ENCODE results near the gene GREB1.

GREB1 gene

DNA sequence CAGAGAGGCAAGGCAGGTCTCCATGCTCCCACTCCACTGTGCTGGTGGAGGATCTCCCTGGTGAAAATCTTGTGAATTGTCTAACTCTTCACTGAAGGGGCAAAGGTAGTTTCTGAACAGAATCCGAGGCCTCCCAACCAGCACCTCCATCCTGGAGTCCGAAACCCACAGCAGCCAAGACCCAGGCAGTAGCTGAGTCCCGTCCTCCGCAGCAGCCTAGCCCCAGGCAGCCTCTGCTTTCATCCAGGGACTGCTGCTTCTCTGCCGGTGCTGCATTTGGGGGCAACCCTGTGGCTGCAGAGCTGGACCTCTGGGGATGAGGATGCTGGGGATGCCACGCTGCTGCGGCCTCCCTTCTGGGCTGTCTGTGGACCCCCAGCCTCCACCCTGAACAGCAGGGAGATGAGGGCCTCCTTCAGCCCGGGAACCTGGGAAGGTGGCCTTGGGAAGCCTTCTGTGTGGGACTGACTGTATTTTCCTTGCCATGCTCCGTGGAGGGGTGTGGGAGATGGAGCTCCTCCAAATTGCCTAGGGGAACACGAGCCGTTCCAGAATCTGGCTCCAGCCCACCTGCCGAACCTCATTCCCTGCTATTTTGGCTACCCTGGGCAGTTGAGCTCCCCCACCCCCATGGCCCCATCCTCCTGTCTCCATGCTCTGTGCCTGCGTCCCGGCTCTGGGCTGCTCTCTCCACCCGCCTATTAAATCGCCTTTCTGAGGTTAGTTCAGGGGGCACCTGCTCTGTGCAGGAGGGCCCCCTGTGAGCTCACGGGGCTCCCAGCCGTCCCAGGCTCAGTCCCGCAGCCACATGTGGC, 48.2 kb downstream of the GREB1 start:
- DNase-seq (ENCODE audit: low spot score): no peak
- in situ Hi-C loops (cut with MboI; ENCODE audit: low pct_unique_long_range_greater_than_20kb, low sequenced_read_pairs, unreplicated experiment): loop anchor here (5.0 to 25.0 kb wide), 3 partner anchors 105 to 745 kb away; a partner anchor contains a TSS
- TF ChIP-seq CTCF (IDR thresholded peaks at IDR 0.05; ENCODE audit: extremely low read depth, insufficient read depth, missing control alignments): no peak

GRCh38 chr2:11582612-11582861, 48.7 kb downstream of the GREB1 start:
- DNase-seq (ENCODE audit: low spot score): no peak
- in situ Hi-C loops (cut with MboI; ENCODE audit: low pct_unique_long_range_greater_than_20kb, low sequenced_read_pairs, unreplicated experiment): loop anchor here (5.0 to 25.0 kb wide), 3 partner anchors 105 to 745 kb away; a partner anchor contains a TSS
- TF ChIP-seq CTCF (IDR thresholded peaks at IDR 0.05; ENCODE audit: extremely low read depth, insufficient read depth, missing control alignments): no peak

DNA sequence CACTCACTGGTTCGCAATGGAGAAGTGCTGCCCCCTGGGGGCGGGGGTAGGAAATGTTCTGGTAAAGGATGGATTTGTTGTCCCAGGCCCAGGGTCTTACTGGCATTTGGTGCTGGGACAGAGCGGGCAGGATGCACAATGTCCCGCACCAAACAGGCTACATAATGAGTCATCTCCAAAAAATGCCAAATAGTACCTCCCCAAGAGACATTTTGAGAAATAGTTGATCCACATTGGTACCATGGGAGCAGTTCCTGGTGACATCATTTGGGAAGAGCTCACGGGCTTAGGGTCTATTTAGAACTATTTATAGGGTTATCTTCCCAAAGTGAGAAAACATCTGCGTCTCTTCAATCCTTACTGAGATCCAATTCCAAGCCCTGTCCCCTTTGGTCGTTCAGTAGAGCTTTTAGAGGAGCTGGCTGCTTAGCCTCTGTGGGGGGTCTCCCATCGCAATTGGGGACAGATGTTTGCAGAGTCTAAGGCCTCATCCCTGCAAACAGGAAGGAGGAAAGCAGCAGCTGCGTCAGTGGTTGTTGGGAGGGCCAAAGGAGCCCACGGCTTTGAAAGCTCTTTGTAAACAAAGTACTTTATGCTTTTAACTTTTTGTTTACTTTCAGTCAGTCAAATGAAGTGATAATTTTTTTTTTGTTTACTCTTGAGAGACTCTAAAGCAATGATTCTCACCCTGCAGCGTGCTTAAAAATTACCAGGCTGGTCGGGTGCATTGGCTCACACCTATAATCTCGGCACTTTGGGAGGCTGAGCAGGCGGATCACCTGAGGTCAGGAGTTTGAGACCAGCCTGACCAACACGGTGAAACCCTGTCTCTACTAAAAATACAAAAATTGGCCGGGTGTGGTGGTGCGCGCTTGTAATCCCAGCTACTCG, 49.3 kb downstream of the GREB1 start:
- peak; percentile 67 for DNase-seq (ENCODE audit: low spot score)
- in situ Hi-C loops (cut with MboI; ENCODE audit: low pct_unique_long_range_greater_than_20kb, low sequenced_read_pairs, unreplicated experiment): loop anchor here (5.0 to 25.0 kb wide), 3 partner anchors 106 to 746 kb away; a partner anchor contains a TSS
- TF ChIP-seq CTCF (IDR thresholded peaks at IDR 0.05; ENCODE audit: extremely low read depth, insufficient read depth, missing control alignments): peak; percentile 75

GRCh38 chr2:11583840-11584524, 50.1 kb downstream of the GREB1 start:
- peak; percentile 90 for DNase-seq (ENCODE audit: low spot score)
- peak; percentile 90 for TF ChIP-seq CTCF (IDR thresholded peaks at IDR 0.05; ENCODE audit: extremely low read depth, insufficient read depth, missing control alignments)
- in situ Hi-C loops (cut with MboI; ENCODE audit: low pct_unique_long_range_greater_than_20kb, low sequenced_read_pairs, unreplicated experiment): loop anchor here (5.0 to 25.0 kb wide), 3 partner anchors 107 to 747 kb away; a partner anchor contains a TSS

DNA sequence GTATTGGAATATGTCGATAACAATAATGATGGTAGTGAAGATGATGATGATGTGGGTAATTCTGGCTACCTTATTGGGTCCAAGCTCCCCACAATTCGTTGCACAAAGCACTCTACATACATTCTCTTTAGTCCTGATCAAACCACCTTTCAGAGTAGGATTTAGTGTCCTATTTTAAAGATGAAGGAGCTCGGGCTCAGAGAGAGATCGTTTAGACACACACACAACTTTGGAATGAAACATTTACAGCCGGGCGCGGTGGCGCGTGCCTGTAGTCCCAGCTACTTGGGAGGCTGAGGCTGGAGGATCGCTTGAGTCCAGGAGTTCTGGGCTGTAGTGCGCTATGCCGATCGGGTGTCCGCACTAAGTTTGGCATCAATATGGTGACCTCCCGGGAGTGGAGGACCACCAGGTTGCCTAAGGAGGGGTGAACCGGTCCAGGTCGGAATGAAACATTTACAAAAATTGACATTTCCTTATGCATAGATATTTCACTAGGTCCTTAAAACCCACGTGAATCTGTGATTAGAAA, 50.7 kb downstream of the GREB1 start:
- no peak for TF ChIP-seq CTCF (IDR thresholded peaks at IDR 0.05; ENCODE audit: extremely low read depth, insufficient read depth, missing control alignments)
- DNase-seq (ENCODE audit: low spot score): no peak
- in situ Hi-C loops (cut with MboI; ENCODE audit: low pct_unique_long_range_greater_than_20kb, low sequenced_read_pairs, unreplicated experiment): loop anchor here (5.0 to 25.0 kb wide), 3 partner anchors 107 to 747 kb away; a partner anchor contains a TSS

- in situ Hi-C loops (cut with MboI; ENCODE audit: low pct_unique_long_range_greater_than_20kb, low sequenced_read_pairs, unreplicated experiment): loop anchor here (25.0 kb wide), 2 partner anchors 448 to 748 kb away; a partner anchor contains a TSS
- TF ChIP-seq CTCF (IDR thresholded peaks at IDR 0.05; ENCODE audit: extremely low read depth, insufficient read depth, missing control alignments): no peak
- DNase-seq (ENCODE audit: low spot score): no peak
Measured at GRCh38 chr2:11585071-11585470, 51.2 kb downstream of the GREB1 start.
